GM12892 (cell line): ENCODE data around the gene PSRC1.

ENCODE experiments used
- POLR2A ChIP-seq: IDR thresholded peaks from 2 replicates; pipeline ENCODE4 v1.6.1; 2011; ENCODE audit warnings: low read depth, low read length, control low read depth
- TAF1 ChIP-seq: IDR thresholded peaks from 2 replicates; pipeline ENCODE4 v1.6.1; 2011; ENCODE audit warnings: low read depth, mild to moderate bottlenecking, control low read depth, low read length, borderline replicate concordance

- TF ChIP-seq TAF1 (no peak), POLR2A (no peak)
Measured at GRCh38 chr1:109306832-109307273, 23.9 kb upstream of the PSRC1 start, which contains the start of gene MYBPHL.
